Daoy (cell line): ENCODE measurements around the gene EIF4H. TPM values are rescaled to one million over a fixed set of nuclear protein-coding genes. Genes with fewer than 3 reads are reported as not detected.
"Not testable (repeated sequence)": the region's sequence is repeated elsewhere in the genome, so short reads cannot be mapped to it uniquely, and the experiment has no call there.

Source experiments
- DNase-seq: peaks from one replicate; pipeline ENCODE4 v3.0.0-alpha.2; 2015; ENCODE audit warnings: low read depth
- total RNA-seq: library from RNA; depleted of rRNA; stranded (reverse); fragments of >200 nt; shearing (Covaris generic); gene quantifications from 2 replicates; pipeline ENCODE4 v1.2.3, GENCODE V29; 2014

EIF4H gene
- total RNA-seq, 1 experiment from 2014 or later: 366 TPM

DNA sequence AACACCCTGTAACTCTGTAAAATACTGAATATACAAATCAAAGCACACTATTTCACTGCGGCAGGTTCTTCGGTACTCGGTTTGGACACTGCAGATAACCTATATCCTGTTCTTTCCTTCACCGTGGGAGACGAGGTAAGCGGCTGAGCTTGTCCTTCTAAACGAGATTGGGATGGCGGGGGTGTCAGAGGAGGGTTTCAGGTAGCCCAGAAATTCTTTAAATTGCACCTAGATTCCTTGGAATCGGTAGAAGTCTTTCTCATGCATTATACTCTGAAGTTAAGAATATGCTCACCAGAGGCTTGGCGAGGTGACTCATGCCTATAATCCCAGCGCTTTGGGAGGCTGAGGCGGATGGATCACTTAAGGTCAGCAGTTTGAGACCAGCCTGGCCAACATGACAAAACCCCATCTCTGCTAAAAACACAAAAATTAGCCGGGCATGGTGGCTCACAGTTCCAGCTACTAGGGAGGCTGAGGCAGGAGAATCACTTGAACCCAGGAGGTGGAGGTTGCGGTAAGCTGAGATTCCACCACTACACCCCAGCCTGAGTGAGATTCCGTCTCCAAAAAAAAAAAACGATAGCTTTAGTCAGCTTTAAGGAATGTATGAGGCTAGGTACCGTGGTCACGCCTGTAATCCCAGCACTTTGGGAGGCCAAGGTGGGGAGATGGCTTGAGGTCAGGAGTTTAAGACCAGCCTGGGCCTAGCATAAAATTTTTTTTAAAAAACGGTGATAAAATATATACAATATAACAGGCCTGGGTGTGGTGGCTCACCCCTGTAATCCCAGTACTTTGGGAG lies 25.6 kb downstream of the EIF4H start:
- peak; percentile 88 for DNase-seq

DNA sequence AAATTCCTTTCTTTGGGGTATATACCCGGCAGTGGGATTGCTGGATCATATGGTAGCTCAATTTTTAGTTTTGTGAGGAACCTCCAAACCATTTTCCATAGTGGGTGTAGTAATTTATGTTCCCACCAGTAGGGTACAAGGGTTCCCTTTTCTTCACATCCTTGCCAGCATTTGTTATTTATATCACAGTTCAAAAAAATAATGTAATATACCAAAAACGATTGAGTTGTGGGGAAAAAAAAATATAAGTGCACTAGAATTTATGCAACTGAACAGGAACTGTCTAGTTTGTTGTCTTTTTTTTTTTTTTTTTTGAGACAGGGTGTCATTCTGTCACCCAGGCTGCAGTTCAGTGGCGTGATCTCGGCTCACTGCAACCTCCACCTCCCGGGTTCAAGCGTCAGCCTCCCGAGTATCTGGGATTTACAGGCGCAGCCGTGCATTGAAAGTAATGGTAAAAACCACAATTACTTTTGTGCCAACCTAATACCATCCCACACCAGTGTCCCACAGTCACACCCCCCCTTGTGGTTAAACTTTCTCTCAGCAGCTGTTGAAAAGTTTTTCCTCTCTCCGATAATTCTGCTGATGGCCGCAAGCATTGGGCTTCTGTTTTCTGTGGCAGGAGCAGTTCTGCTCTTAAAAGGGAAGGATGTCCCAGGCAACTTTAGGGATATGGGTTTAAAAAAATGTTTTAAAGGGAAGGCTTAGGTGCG lies 28.8 kb downstream of the EIF4H start:
- peak; percentile 76 for DNase-seq

DNA sequence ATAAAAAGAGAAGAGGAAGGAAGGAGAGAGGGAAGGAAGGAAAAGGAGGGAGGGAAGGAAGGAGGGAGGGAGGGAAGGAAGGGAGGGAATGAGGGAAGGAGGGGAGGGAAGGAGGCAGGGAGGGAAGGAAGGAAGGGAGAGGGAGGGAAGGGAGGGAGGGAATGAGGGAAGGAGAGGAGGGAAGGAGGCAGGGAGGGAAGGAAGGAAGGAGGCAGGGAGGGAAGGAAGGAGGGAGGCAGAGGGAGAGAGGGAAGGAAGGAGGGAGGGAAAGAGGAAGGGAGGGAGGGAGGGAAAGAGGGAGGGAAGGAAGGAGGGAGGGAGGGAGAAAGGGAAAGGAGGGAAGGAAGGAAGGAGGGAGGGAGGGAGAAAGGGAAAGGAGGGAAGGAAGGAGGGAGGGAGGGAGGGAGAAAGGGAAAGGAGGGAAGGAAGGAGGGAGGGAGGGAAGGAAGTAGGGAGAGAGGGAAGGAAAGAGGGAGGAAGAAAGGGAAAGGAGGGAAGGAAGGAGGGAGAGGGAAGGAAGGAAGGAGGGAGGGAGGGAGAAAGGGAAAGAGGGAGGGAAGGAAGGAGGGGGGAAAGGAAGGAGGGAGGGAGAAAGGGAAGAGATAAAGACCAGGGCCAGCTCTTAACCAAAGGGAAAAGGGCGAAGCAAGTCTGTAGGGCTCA lies 29.9 kb downstream of the EIF4H start:
- no peak for DNase-seq

DNA sequence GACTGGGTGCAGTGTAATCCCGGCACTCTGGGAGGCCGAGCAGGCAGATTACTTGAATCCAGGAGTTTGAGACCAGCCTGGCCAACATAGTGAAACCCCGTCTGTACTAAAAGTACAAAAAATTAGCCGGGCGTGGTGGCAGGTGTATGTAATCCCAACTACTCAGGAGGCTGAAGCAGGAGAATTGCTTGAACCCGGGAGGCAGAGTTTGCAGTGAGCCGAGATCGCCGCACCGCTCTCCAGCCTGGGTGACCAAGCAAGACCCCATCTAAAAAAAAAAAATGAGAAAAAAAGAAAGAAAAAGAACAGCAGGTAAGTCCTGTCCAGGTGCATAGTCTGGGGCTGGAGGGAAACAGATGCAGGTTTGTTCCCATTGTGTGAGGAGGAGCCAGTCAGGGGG lies 31.9 kb downstream of the EIF4H start:
- DNase-seq: not testable (repeated sequence)

DNA sequence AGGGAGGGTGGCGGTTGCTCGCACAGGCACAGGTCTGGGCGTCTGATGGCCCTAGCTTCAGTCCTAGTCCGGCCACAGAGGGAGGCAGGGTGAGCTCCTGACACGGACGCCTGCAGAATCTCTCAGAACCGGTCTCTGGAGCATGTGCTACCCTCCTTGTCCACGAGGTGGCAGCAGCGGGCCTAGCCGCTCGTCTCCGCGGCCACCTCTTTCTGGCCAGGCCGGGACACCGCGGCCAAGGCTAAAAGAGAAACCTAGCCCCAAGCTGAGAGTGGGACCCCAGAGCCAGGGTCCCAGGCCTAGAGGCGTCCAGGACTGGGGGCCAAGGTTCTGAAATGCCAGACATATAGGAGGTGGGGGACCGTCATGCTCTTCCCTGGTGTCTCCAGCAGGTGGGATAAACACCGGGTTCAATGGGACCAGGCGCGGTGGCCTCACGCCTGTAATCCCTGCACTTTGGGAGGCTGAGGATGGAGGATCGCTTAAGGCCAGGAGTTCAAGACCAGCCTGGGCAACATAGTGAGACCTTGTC lies 32.5 kb downstream of the EIF4H start:
- peak; percentile 90 for DNase-seq

DNA sequence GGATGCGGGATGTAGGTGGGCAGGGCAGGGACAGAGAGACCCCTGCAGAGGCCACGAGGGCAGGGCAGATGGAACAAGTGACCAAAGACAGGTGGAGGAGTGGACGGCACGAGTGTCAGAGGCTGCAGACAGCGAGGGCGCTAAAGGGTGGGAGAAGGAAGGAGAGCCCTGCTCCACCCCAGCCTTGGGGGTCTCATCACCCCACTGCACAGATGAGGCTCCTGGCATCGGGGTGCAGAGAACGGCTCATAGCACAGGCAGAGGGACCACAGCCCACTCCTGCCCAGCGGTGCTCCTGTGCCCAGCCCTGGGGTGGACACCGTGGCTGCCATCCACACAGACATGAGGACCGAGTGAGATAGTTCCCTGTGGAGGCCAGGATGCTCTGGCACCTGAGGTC lies 33.4 kb downstream of the EIF4H start:
- DNase-seq: no peak

DNA sequence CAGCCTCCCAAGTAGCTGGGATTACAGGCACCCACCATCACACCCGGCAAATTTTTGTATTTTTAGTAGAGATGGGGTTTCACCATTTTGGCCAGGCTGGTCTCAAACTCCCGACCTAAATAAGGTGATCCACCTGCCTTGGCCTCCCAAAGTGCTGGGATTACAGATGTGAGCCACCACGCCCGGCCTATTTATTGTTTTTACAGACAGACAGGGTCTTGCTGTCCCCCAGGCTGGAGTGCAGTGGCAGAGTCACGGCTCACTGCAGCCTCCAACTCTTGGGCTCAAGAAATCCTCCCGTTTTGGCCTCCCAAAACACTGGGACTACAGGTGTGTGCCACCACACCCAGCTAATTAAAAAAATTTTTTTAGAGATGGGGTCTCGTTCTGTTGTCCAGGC lies 34.1 kb downstream of the EIF4H start:
- not testable (repeated sequence) for DNase-seq

DNA sequence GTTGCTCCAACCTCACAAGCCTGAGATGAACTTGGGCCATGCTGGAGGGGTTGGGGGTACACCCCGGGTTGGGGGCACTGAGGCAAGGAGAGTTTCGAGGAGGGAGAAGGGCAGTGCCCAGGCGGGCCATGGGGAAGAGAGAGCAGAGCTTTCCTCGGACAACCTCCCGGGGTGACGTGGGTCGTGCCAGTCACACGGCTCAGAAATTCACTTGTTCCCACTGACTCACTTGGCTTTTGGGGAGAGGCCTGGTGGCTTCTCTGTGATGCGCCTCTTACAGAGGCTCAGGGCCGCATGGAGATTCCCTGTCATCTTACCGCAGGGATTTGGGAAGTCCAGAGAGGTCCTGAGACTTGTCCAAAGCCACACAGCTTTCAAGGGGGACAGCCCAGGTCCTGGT lies 38.5 kb downstream of the EIF4H start:
- DNase-seq: no peak

DNA sequence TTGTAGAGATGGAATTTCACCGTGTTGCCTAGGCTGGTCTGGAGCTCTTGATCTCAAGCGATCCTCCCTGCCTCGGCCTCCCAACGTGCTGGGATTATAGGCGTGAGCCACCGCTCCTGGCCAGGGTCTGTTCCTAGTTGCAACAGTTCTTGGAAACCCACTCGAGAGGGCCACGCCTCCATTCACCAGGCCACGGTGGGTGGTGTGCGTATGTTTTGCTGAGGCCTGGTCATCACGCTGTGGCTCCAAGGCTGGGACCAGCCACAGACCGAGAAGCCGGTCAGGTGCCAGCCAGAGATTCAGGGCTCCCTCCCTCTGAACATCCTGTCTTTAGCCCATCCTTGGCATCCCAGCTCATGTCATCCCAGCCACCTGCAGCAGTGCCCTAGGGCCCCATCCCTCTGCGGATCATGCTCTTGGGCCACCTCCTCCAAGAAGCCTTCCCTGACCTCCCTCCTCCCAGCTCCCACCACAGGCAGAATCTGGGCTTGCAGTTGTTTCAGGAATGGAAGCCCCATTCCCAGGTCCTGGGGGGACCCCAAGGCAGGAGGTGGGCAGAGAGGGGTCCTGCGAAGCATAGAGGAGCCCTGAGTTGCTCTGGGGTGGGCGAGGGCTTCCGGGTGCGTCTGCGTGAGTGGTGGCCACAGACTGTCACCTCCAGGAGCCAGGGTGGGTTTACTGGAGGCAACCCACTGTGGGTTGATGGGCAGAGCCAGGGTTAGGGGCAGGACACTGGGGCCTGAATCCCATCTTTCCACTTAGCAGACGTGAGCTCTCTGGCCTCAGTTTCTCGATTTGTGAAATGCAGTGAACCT lies 40.9 kb downstream of the EIF4H start:
- no peak for DNase-seq

DNA sequence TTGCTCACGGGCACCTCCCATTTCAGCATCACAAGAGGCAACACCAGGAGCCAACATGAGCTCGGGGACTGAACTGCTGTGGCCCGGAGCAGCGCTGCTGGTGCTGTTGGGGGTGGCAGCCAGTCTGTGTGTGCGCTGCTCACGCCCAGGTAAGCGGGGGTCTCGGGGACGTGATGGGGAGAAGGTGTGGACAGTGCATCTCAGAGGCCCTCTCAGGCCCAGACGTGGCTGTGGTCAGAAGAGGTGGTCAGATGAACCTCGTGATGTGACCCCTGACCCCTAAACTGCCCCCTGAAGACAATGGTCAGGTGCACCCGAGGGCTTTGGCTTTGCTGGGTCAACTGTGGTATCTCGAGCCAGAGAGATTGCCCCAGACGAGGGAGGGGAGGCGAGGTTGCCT lies 41.8 kb downstream of the EIF4H start:
- DNase-seq: no peak

DNA sequence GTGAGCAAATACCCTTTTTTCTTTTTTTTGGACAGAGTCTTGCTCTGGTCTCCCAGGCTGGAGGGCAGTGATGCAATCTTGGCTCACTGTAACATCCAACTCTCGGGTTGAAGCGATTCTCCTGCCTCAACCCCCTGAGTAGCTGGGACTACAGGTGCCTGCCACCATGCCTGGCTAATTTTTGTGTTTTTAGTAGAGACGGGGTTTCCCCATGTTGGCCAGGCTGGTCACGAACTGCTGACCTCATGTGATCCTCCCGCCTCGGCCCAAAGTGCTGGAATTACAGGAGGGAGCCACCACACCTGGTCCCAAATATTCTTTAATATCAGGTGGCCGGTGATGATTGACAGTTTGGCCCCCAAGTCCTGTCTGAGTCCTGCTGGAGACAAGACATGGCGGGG lies 42.2 kb downstream of the EIF4H start:
- no peak for DNase-seq

DNA sequence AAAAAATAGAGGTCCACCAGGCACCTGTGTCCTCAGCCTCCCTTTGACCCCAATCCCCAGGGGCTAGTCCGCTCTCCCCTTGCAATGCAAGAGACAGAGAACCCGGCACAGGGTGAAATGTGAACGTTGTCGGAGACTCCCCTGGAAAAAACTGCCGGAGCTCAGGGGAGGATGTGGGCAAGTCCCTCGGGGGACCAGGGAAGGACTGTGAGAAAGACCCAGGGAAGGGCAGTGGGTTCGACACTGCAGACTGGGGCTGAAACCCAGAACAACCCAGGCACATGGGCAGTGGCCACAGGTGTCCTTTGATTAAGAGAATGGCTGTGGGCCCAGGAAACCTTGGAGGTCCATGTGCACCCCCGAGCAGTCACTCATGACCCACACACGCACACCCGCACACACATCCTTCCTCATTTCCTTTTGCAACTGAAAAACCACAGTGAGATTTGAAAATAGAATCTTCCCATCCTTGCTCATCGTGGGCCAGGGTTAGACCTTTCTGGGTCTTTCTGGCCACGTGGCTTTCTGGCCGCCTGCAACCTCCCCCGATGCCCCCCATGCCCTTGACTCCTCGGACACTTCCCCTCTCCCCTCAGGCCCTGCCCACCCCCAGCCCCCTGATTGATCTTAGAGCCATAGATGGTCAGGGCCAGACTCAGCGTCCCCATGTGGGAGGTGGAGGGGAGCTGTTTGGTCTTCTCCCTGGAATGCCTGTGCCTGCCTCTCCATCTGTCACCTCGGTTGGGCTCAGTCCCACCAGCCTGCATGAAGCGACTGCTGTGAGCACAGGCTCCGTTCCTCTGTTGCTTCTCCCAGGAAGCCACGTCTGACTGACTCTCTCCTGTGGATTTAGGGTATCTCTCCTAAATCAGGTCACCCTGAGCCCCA lies 43.5 kb downstream of the EIF4H start:
- DNase-seq: no peak

DNA sequence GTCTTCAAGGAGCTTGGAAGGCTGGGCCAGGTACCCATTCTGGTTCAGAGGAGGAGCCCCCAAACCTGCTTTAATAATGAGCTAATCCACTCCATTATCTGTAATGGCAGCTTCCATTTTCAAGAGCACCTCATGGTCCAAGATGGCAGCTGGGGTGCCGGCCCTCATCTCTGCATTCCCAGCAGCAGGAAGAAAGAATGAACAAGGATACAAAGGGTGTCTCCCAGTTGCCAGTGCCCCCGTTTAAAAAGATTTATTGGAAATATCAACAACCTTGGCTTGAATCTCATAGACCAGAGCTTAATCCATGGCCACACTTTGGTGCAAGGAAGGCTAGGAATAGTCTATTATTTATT lies 44.2 kb downstream of the EIF4H start:
- no peak for DNase-seq

DNA sequence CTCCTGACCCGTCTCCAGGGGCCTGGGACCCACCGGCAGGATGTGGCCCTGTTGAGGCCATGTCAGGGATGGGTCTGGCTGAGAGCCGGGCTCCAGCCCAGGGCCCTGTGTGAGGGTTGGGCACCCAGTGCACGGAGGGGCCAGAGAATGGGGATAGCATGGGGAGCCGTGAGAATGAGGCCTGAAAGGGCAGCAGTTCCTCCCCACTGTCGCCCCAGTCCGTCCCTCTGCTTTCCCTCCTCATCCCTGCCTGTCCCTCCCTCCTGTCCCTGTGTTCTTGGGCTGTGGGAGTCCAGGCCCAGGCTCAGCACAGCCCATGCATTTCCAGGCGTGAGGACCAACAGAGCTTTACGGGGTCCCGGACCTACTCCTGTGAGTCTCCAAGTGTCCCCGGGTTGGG lies 45.3 kb downstream of the EIF4H start:
- DNase-seq: no peak

DNA sequence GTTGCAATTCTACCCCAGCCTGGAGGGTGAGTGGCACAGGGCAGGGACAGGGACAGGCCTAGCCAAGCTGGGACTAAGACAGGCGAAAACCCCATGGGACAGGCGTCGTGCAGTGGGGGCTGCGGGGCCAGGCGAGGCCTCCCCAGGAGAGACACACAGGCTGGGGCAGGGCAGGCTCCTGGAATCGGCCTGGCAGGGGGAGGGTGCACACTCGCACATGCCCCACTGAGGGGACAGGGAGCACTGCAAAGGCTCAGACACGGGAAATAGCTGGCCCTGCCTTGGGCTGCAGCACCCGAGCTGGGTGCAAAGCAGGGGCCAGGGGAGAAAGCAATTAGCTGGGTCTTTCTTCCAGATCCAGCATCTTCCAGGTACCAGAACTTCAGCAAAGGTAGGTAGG lies 46.1 kb downstream of the EIF4H start:
- no peak for DNase-seq

DNA sequence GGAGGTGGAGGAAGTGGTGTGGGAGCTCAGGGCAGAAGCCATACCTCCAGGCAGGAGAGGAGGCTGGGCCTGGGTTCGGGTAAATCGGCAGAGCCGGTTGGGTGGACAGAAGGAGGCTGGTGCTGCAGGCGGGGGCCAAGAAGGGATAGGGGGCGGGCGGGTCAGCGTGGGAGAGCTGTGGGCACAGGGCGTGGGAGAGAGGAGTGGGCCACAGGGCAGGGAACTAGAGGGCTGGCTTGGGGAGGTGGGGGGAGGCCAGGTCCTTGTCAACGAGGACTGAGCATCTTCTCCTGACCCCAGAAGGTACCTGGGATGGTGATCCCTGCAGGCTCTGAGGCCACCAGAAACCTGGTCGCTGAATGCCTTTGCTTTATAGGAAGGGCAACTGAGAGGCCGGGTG lies 47.6 kb downstream of the EIF4H start:
- no peak for DNase-seq

DNA sequence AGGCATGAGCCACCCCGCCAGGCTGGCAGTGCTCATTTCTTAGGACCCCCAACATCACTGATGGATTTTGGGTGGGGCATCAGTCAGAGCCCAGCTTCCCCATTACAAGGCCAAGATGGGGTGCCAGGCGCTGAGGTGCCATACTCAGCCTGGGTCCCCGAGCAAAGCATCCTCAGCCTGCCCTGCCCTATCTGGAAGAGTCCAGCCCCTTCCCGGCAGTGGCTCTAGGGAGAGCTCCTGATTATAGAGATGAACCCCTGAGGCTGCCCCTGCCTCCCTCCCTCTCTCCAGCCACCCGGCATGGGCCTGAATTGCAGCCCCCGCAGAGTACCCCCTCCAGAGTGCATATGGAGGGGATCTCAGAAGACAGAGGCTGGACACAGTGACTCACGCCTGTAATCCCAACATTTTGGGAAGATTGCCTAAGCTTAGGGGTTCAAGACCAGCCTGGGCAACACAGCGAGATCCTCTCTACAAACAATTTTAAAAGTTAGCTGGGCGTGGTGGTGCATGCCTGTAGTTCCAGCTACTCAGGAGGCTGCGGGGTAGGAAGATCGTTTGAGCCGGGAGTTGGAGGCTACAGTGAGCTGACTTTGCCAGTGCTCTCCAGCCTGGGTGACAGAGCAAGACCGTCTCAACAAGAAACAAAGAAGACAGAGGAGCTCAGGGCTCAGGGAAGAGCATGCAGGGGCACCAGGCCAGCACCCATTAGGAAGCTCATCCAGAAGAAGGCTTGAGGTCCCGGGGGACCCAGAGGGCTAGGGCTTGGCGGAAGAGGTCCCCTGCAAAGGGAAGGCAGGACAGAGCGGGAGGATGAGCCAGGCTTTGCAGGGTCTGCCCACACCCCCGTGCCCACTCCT lies 48.9 kb downstream of the EIF4H start:
- no peak for DNase-seq

DNA sequence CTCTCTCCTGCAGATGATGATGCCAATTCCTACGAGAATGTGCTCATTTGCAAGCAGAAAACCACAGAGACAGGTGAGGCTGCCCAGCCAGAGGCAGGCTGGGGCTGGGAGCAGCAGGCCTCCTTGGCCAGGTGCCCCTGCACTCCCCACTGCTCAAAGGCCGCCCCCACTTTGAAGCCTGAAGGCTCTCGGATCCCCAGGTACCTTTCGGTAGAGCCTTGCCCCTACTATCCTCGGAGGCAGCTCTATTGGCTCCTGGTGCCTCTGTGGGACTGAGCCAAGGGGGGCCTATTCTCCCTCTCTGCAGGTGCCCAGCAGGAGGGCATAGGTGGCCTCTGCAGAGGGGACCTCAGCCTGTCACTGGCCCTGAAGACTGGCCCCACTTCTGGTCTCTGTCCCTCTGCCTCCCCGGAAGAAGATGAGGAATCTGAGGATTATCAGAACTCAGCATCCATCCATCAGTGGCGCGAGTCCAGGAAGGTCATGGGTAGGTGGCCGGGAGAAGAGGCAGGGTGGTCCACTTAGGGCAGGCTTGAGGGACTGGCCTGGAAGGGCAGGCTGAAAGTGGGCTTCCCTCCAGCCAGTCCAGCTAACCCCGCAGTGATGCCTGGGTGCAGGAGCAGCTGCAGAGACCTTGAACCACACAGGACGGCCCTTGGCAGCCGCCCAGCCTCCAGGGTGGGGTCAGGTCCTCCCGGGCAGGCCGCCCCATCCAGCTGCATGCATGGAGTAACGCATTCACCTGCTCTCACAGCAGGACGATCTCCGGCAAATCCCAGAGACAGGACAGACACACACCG lies 49.8 kb downstream of the EIF4H start:
- DNase-seq: no peak

DNA sequence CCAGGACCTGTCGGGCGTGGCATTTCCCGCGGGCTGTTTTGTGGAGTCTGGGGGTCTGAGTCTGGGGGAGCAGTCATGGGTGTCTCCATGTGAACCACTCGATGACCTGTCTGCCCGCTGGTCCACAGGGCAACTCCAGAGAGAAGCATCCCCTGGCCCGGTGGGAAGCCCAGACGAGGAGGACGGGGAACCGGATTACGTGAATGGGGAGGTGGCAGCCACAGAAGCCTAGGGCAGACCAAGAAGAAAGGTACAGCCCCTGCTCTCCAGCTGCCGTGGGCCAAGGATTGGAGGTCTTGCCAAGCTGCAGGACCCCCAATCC lies 50.3 kb downstream of the EIF4H start:
- DNase-seq: no peak
